ENCODE data around the gene EHF. TPM values are rescaled to one million over a fixed set of nuclear protein-coding genes. Genes with fewer than 3 reads are reported as not detected.

Gene EHF
- polyA plus RNA-seq, 1 of the 3 experiments (the other 2 are of a cell fraction) = not detected

- TF ChIP-seq EP300 (IDR thresholded peaks at IDR 0.05; ENCODE audit: borderline replicate concordance in 1 of 2, low read depth in 1 of 2, low read length in 1 of 2) (no peak), NRF1 (IDR thresholded peaks at IDR 0.05; ENCODE audit: low read depth, low read length) (no peak), USF2 (IDR thresholded peaks at IDR 0.05; ENCODE audit: borderline replicate concordance, low read depth, low read length) (no peak), MAX (IDR thresholded peaks at IDR 0.05; ENCODE audit: low read depth) (no peak), SIN3A (IDR thresholded peaks at IDR 0.05; ENCODE audit: borderline replicate concordance, low read depth, low read length) (no peak), MXI1 (IDR thresholded peaks at IDR 0.05; ENCODE audit: low read depth, low read length) (no peak), TEAD4 (IDR thresholded peaks at IDR 0.05; ENCODE audit: borderline replicate concordance, insufficient read depth) (no peak), IRF3 (IDR thresholded peaks at IDR 0.05; ENCODE audit: low read depth, low read length) (no peak), FOXJ3 (CRISPR knock-in tag; IDR thresholded peaks at IDR 0.05) (no peak), PBX3 (IDR thresholded peaks at IDR 0.05) (no peak), EZH2phosphoT487 (IDR thresholded peaks at IDR 0.05; ENCODE audit: borderline replicate concordance, low read depth) (no peak), RXRA (IDR thresholded peaks at IDR 0.05; ENCODE audit: borderline replicate concordance, low read depth) (no peak), YY1 (IDR thresholded peaks at IDR 0.05; ENCODE audit: low read depth) (no peak), CTCF (IDR thresholded peaks at IDR 0.05) (no peak), REST (IDR thresholded peaks at IDR 0.05; ENCODE audit: low read depth, low read length) (no peak), SMC3 (IDR thresholded peaks at IDR 0.05; ENCODE audit: low read depth, low read length) (no peak), MEF2A (IDR thresholded peaks at IDR 0.05; ENCODE audit: borderline replicate concordance, low read depth) (no peak)
- H3K9me2 ChIP-seq = no peaks in the 10 kb centered on the region
- H4K20me1 ChIP-seq (ENCODE audit: insufficient read depth) = no peaks in the 10 kb centered on the region
- no peak overlapping the region for H3K9ac ChIP-seq
- H3K4me3 ChIP-seq (ENCODE audit: low read depth in 2 of 2, low read length in 1 of 2) = no peak overlapping the region
- no peak overlapping the region for H3K27ac ChIP-seq (ENCODE audit: low read depth in 2 of 2, low read length in 1 of 2)
- ChIA-PET POLR2A (no interaction called here), CTCF (interaction anchor here (1.7 kb wide), 1 partner anchor 25 kb away, joined by 4 read pairs; no protein-coding TSS in a partner anchor)
- H3K79me2 ChIP-seq (ENCODE audit: insufficient read depth) = no peaks in the 10 kb centered on the region
- WGBS (ENCODE audit: low lambda C conversion rate) = 100% methylated on average over 1 of the region's 3 CpGs
- no peak for DNase-seq
- H2AFZ ChIP-seq (ENCODE audit: low read depth) = no peak overlapping the region
- no peaks in the 10 kb centered on the region for H3K36me3 ChIP-seq (replicated peaks in 1 of 2; ENCODE audit: control insufficient read depth in 1 of 2, insufficient read depth in 2 of 2, low read length in 1 of 2)
- no peaks in the 10 kb centered on the region for H3F3A ChIP-seq (replicated peaks; ENCODE audit: insufficient read depth)
- H3K4me1 ChIP-seq (ENCODE audit: control insufficient read depth in 1 of 2, insufficient read depth in 2 of 2, low read depth in 1 of 2, low read length in 1 of 2) = no peaks in the 10 kb centered on the region; a peak in 1 of 4 replicates
- H3K4me2 ChIP-seq = no peak overlapping the region
- H3K27me3 ChIP-seq (ENCODE audit: insufficient read depth) = no peaks in the 10 kb centered on the region
- no peaks in the 10 kb centered on the region for H3K9me3 ChIP-seq
These were observed 26.6 kb downstream of the EHF start for GRCh38 chr11:34647532-34647931.

All from SK-N-SH (cell line).